IPS-20b (cell line): ENCODE measurements around the gene ALOX12B.

ENCODE experiments used
- H3K27ac ChIP-seq: one replicate; pipeline ENCODE4 v1.5.1; 2013; ENCODE audit warnings: low read length
- H3K27me3 ChIP-seq: 2 replicates; pipeline ENCODE4 v1.6.1; 2013; ENCODE audit warnings: mild to moderate bottlenecking, low read length, inconsistent platforms; ENCODE audit not compliant: insufficient read depth
- H3K36me3 ChIP-seq: 2 replicates; pipeline ENCODE4 v1.6.1; 2013; ENCODE audit warnings: low read depth, mild to moderate bottlenecking, inconsistent platforms, low read length, moderate library complexity; ENCODE audit not compliant: insufficient read depth
- H3K4me1 ChIP-seq: 2 replicates; pipeline ENCODE4 v1.6.1; 2013; ENCODE audit warnings: mild to moderate bottlenecking, control low read depth, inconsistent platforms, low read length, moderate library complexity; ENCODE audit not compliant: insufficient read depth
- H3K4me3 ChIP-seq: 2 replicates; pipeline ENCODE4 v1.5.1; 2013; ENCODE audit warnings: mild to moderate bottlenecking, low read length, inconsistent platforms
- H3K9ac ChIP-seq: 2 replicates; pipeline ENCODE4 v1.6.1; 2013; ENCODE audit warnings: low read depth, mild to moderate bottlenecking, inconsistent platforms, low read length, moderate library complexity
- H3K9me3 ChIP-seq: 2 replicates; pipeline ENCODE4 v1.6.1; 2013; ENCODE audit warnings: mild to moderate bottlenecking, low read depth, low read length, inconsistent platforms; ENCODE audit not compliant: insufficient read depth

The ALOX12B gene

GRCh38 chr17:8096541-8096940 lies 9.0 kb upstream of the ALOX12B start:
- Histone ChIP-seq H3K9me3 (no peaks in the 10 kb centered on the region), H3K27me3 (peaks cover 17% of the 10 kb centered on the region; the same call in 1 of the 2 replicates), H3K4me1 (no peaks in the 10 kb centered on the region), H3K9ac (no peak overlapping the region), H3K4me3 (no peak overlapping the region), H3K36me3 (no peaks in the 10 kb centered on the region), H3K27ac (no peak overlapping the region)

GRCh38 chr17:8095361-8095760 lies 7.8 kb upstream of the ALOX12B start:
- H3K4me3 ChIP-seq = no peak overlapping the region
- H3K9me3 ChIP-seq = no peaks in the 10 kb centered on the region
- no peak overlapping the region for H3K9ac ChIP-seq
- no peaks in the 10 kb centered on the region for H3K4me1 ChIP-seq
- no peaks in the 10 kb centered on the region for H3K36me3 ChIP-seq
- peaks cover 21% of the 10 kb centered on the region; the same call in 1 of the 2 replicates for H3K27me3 ChIP-seq
- H3K27ac ChIP-seq = no peak overlapping the region

- H3K9me3 ChIP-seq = no peaks in the 10 kb centered on the region
- H3K9ac ChIP-seq = no peak overlapping the region
- no peaks in the 10 kb centered on the region for H3K4me1 ChIP-seq
- H3K4me3 ChIP-seq = no peak overlapping the region
- H3K27ac ChIP-seq = no peak overlapping the region
- no peaks in the 10 kb centered on the region for H3K36me3 ChIP-seq
- H3K27me3 ChIP-seq = peaks cover 30% of the 10 kb centered on the region
Observed at GRCh38 chr17:8091033-8091687, 3.6 kb upstream of the ALOX12B start.

GRCh38 chr17:8089728-8090127 lies 2.2 kb upstream of the ALOX12B start:
- no peaks in the 10 kb centered on the region for H3K9me3 ChIP-seq
- no peaks in the 10 kb centered on the region for H3K36me3 ChIP-seq
- H3K4me3 ChIP-seq = no peak overlapping the region
- H3K27ac ChIP-seq = no peak overlapping the region
- H3K9ac ChIP-seq = no peak overlapping the region
- H3K27me3 ChIP-seq = peaks cover 17% of the 10 kb centered on the region
- H3K4me1 ChIP-seq = no peaks in the 10 kb centered on the region

GRCh38 chr17:8087952-8088230 lies 375 bp upstream of the ALOX12B start:
- no peak overlapping the region for H3K4me3 ChIP-seq

GRCh38 chr17:8084250-8084649 lies 3.3 kb downstream of the ALOX12B start:
- Histone ChIP-seq H3K4me1 (no peaks in the 10 kb centered on the region), H3K4me3 (no peak overlapping the region), H3K9me3 (no peaks in the 10 kb centered on the region), H3K27ac (no peak overlapping the region), H3K36me3 (no peaks in the 10 kb centered on the region), H3K9ac (no peak overlapping the region), H3K27me3 (peaks cover 45% of the 10 kb centered on the region)

More at GRCh38 chr17:8087952-8088230, 375 bp upstream of the ALOX12B start:
- H3K27ac ChIP-seq = no peak overlapping the region
- H3K9ac ChIP-seq = no peak overlapping the region
- no peaks in the 10 kb centered on the region for H3K36me3 ChIP-seq
- H3K4me1 ChIP-seq = no peaks in the 10 kb centered on the region
- no peaks in the 10 kb centered on the region for H3K9me3 ChIP-seq
- H3K27me3 ChIP-seq = peaks cover 21% of the 10 kb centered on the region

GRCh38 chr17:8082292-8082691 lies 5.2 kb downstream of the ALOX12B start:
- Histone ChIP-seq H3K4me3 (no peak overlapping the region), H3K36me3 (no peaks in the 10 kb centered on the region), H3K27ac (no peak overlapping the region), H3K9me3 (no peaks in the 10 kb centered on the region), H3K9ac (no peak overlapping the region), H3K4me1 (no peaks in the 10 kb centered on the region), H3K27me3 (peaks cover 55% of the 10 kb centered on the region)

GRCh38 chr17:8081876-8082275 lies 5.6 kb downstream of the ALOX12B start:
- no peak overlapping the region for H3K9ac ChIP-seq
- H3K27ac ChIP-seq = no peak overlapping the region
- no peaks in the 10 kb centered on the region for H3K36me3 ChIP-seq
- H3K27me3 ChIP-seq = peaks cover 59% of the 10 kb centered on the region
- H3K9me3 ChIP-seq = no peaks in the 10 kb centered on the region
- no peak overlapping the region for H3K4me3 ChIP-seq
- no peaks in the 10 kb centered on the region for H3K4me1 ChIP-seq

GRCh38 chr17:8080799-8081219 lies 6.7 kb downstream of the ALOX12B start:
- no peaks in the 10 kb centered on the region for H3K4me1 ChIP-seq
- no peak overlapping the region for H3K9ac ChIP-seq
- H3K27me3 ChIP-seq = peaks cover 70% of the 10 kb centered on the region
- H3K36me3 ChIP-seq = no peaks in the 10 kb centered on the region
- no peaks in the 10 kb centered on the region for H3K9me3 ChIP-seq
- H3K4me3 ChIP-seq = peak overlapping the region; percentile 85; the same call in 1 of the 2 replicates
- no peak overlapping the region for H3K27ac ChIP-seq

GRCh38 chr17:8080208-8080798 lies 7.2 kb downstream of the ALOX12B start:
- no peak overlapping the region for H3K27ac ChIP-seq
- no peaks in the 10 kb centered on the region for H3K9me3 ChIP-seq
- H3K4me3 ChIP-seq = peak overlapping the region; percentile 85; the same call in 1 of the 2 replicates
- H3K36me3 ChIP-seq = no peaks in the 10 kb centered on the region
- H3K27me3 ChIP-seq = peaks cover 75% of the 10 kb centered on the region
- H3K9ac ChIP-seq = no peak overlapping the region
- H3K4me1 ChIP-seq = no peaks in the 10 kb centered on the region

- H3K36me3 ChIP-seq = no peaks in the 10 kb centered on the region
- no peaks in the 10 kb centered on the region for H3K9me3 ChIP-seq
- H3K27ac ChIP-seq = no peak overlapping the region
- H3K4me1 ChIP-seq = no peaks in the 10 kb centered on the region
- H3K4me3 ChIP-seq = peak overlapping the region; percentile 85
- H3K9ac ChIP-seq = peak overlapping the region; percentile 65; the same call in 1 of the 2 replicates
- H3K27me3 ChIP-seq = peaks cover 82% of the 10 kb centered on the region
Observed at GRCh38 chr17:8079291-8080207, 8.0 kb downstream of the ALOX12B start.
